ENCODE measurements around the gene CEACAM1. TPM values are rescaled to one million over a fixed set of nuclear protein-coding genes. Genes with fewer than 3 reads are reported as not detected.

Gene CEACAM1
- 0.49 TPM in 1 of 2 replicates, not detected in the other for total RNA-seq

GRCh38 chr19:42528354-42529247, at the start of gene CEACAM1:
Gene CEACAM1 (minus strand): TSS chr19:42528481. CDS start chr19:42528374, 107 bp downstream.

Other genes with a start within 250 kb of the CEACAM1 start
- not detected in 2 replicates for gene PRR19, start 226.3 kb downstream of the CEACAM1 start, total RNA-seq
- gene PAFAH1B3, start 225.9 kb downstream of the CEACAM1 start, total RNA-seq, result 15.1 and 17.1 TPM in 2 replicates
- gene TMEM145, start 215.2 kb downstream of the CEACAM1 start, total RNA-seq, result 1.3 TPM in 1 of 2 replicates, not detected in the other
- gene MEGF8, start 202.8 kb downstream of the CEACAM1 start, total RNA-seq, result 29.1 and 34.3 TPM in 2 replicates
- not detected in 2 replicates for gene CNFN, start 138.2 kb downstream of the CEACAM1 start, total RNA-seq
- gene LIPE, start 101.1 kb downstream of the CEACAM1 start, total RNA-seq, result 2.2 and 3.4 TPM in 2 replicates
- gene CXCL17, start 85.5 kb downstream of the CEACAM1 start, total RNA-seq, result not detected in 2 replicates
- not detected in 2 replicates for gene CEACAM8, start 66.4 kb upstream of the CEACAM1 start, total RNA-seq
- not detected in 2 replicates for gene PSG3, start 212.0 kb upstream of the CEACAM1 start, total RNA-seq
- gene PSG8, start 237.2 kb upstream of the CEACAM1 start, total RNA-seq, result not detected in 2 replicates

All from cardiac atrium fibroblast (primary cell).